ENCODE measurements around the gene KLHL13.

GRCh38 chrX:117919755-117920154, 196.9 kb downstream of the KLHL13 start:
- TF ChIP-seq ESRRG (CRISPR knock-in tag; IDR thresholded peaks at IDR 0.05) (no peak), POU6F1 (CRISPR knock-in tag; IDR thresholded peaks at IDR 0.05; ENCODE audit: borderline replicate concordance, low read depth) (no peak), TSHZ2 (CRISPR knock-in tag; IDR thresholded peaks at IDR 0.05) (no peak), RARB (CRISPR knock-in tag; IDR thresholded peaks at IDR 0.05) (no peak), ZNF565 (CRISPR knock-in tag; conservative IDR thresholded peaks at IDR 0.05; ENCODE audit: low read depth) (no peak), TCF4 (CRISPR knock-in tag; IDR thresholded peaks at IDR 0.05; ENCODE audit: borderline replicate concordance) (no peak), SNAI2 (CRISPR knock-in tag; IDR thresholded peaks at IDR 0.05) (no peak), ARNTL (CRISPR knock-in tag; IDR thresholded peaks at IDR 0.05; ENCODE audit: borderline replicate concordance, low read depth) (no peak), ZFP30 (CRISPR knock-in tag; IDR thresholded peaks at IDR 0.05) (no peak)
- TF ChIP-seq, protein P1, sequence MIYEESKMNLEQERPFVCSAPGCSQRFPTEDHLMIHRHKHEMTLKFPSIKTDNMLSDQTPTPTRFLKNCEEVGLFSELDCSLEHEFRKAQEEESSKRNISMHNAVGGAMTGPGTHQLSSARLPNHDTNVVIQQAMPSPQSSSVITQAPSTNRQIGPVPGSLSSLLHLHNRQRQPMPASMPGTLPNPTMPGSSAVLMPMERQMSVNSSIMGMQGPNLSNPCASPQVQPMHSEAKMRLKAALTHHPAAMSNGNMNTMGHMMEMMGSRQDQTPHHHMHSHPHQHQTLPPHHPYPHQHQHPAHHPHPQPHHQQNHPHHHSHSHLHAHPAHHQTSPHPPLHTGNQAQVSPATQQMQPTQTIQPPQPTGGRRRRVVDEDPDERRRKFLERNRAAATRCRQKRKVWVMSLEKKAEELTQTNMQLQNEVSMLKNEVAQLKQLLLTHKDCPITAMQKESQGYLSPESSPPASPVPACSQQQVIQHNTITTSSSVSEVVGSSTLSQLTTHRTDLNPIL (CRISPR knock-in tag; IDR thresholded peaks at IDR 0.05; ENCODE audit: low read depth), result no peak
